WTC11 (cell line): Measurements from ENCODE around the gene BBS2. TPM values are rescaled to one million over a fixed set of nuclear protein-coding genes. Genes with fewer than 3 reads are reported as not detected.

Experiments
- ATAC-seq: fragments of 200-7000 bp; cut with Tn5 transposase; 2 replicates; pipeline ENCODE4 v1.10.0; 2021; ENCODE audit warnings: mild to moderate bottlenecking, moderate library complexity
- CTCF ChIA-PET: fragments of 300-600 bp; sonication (Branson Sonifier 250); formaldehyde crosslinking; loops from one replicate; lab custom pipeline; 2021; ENCODE audit warnings: antibody characterized with exemption; lab: Charles Lee
- POLR2A ChIA-PET: fragments of 350-600 bp; sonication (Branson Sonifier 250); formaldehyde crosslinking; loops from one replicate; lab custom pipeline; 2021; ENCODE audit warnings: antibody characterized with exemption; lab: Charles Lee
- DNase-seq: peaks from one replicate; pipeline ENCODE4 v3.0.0; 2021; ENCODE audit warnings: low spot score
- H3K27ac Mint-ChIP-seq: 2 replicates; pipeline ENCODE4 v1.8.0; 2021; ENCODE audit warnings: mixed read lengths
- H3K27me3 Mint-ChIP-seq: 2 replicates; pipeline ENCODE4 v1.8.0; 2021; ENCODE audit warnings: low read depth, mild to moderate bottlenecking, moderate library complexity, mixed read lengths
- H3K36me3 Mint-ChIP-seq: 2 replicates; pipeline ENCODE4 v1.8.0; 2021; ENCODE audit warnings: mixed read lengths
- H3K4me1 Mint-ChIP-seq: 2 replicates; pipeline ENCODE4 v1.8.0; 2022; ENCODE audit warnings: mixed read lengths
- H3K4me3 Mint-ChIP-seq: 2 replicates; pipeline ENCODE4 v1.8.0; 2021; ENCODE audit warnings: mild to moderate bottlenecking, moderate library complexity, mixed read lengths
- H3K9me3 Mint-ChIP-seq: 2 replicates; pipeline ENCODE4 v1.8.0; 2021; ENCODE audit warnings: mixed read lengths
- ATF3 ChIP-seq: sonication (generic); formaldehyde crosslinking; conservative IDR thresholded peaks from 2 replicates; pipeline ENCODE4 v1.8.1; 2022; ENCODE audit warnings: mild to moderate bottlenecking, missing genetic modification reagents
- HMGA2 ChIP-seq: fragments of 250-450 bp; sonication (Bioruptor Pico); IDR thresholded peaks from 2 replicates; pipeline ENCODE4 v1.4.0; 2021; ENCODE audit warnings: mild to moderate bottlenecking, moderate library complexity
- HMGXB4 ChIP-seq: sonication (generic); formaldehyde crosslinking; IDR thresholded peaks from 2 replicates; pipeline ENCODE4 v1.8.1; 2023; ENCODE audit warnings: mild to moderate bottlenecking, moderate library complexity, missing genetic modification reagents
- MXD4 ChIP-seq: fragments of 250-450 bp; sonication (Bioruptor Pico); IDR thresholded peaks from 2 replicates; pipeline ENCODE4 v1.8.0; 2021; ENCODE audit warnings: mild to moderate bottlenecking, moderate library complexity, borderline replicate concordance
- MYBL2 ChIP-seq: sonication (generic); formaldehyde crosslinking; IDR thresholded peaks from 2 replicates; pipeline ENCODE4 v1.8.1; 2023; ENCODE audit warnings: mild to moderate bottlenecking, moderate library complexity, missing genetic modification reagents
- OVOL2 ChIP-seq: fragments of 250-450 bp; sonication (Bioruptor Pico); IDR thresholded peaks from 2 replicates; pipeline ENCODE4 v1.9.0; 2021; ENCODE audit warnings: mild to moderate bottlenecking, borderline replicate concordance
- RELA ChIP-seq: sonication (generic); formaldehyde crosslinking; IDR thresholded peaks from 2 replicates; pipeline ENCODE4 v1.8.1; 2022; ENCODE audit warnings: missing genetic modification reagents, mild to moderate bottlenecking, borderline replicate concordance
- USF1 ChIP-seq: sonication (generic); formaldehyde crosslinking; IDR thresholded peaks from 2 replicates; pipeline ENCODE4 v1.8.0; 2022; ENCODE audit warnings: mild to moderate bottlenecking, missing genetic modification reagents
- ZMAT4 ChIP-seq: fragments of 250-450 bp; sonication (Bioruptor Pico); IDR thresholded peaks from 2 replicates; pipeline ENCODE4 v1.9.0; 2021; ENCODE audit warnings: mild to moderate bottlenecking
- ZNF121 ChIP-seq: sonication (generic); formaldehyde crosslinking; IDR thresholded peaks from 2 replicates; pipeline ENCODE4 v1.8.0; 2023; ENCODE audit warnings: missing genetic modification reagents
- ZNF219 ChIP-seq: sonication (generic); formaldehyde crosslinking; IDR thresholded peaks from 2 replicates; pipeline ENCODE4 v1.8.0; 2023; ENCODE audit warnings: missing genetic modification reagents, mild to moderate bottlenecking, borderline replicate concordance
- ZNF416 ChIP-seq: fragments of 250-450 bp; sonication (Bioruptor Pico); IDR thresholded peaks from 2 replicates; pipeline ENCODE4 v1.9.0; 2021; ENCODE audit warnings: mild to moderate bottlenecking, inconsistent platforms
- ZNF423 ChIP-seq: fragments of 250-450 bp; sonication (Bioruptor Pico); IDR thresholded peaks from 2 replicates; pipeline ENCODE4 v2.1.2; 2022; ENCODE audit warnings: mild to moderate bottlenecking, moderate library complexity
- ZNF532 ChIP-seq: fragments of 250-450 bp; sonication (Bioruptor Pico); IDR thresholded peaks from 2 replicates; pipeline ENCODE4 v1.9.0; 2021; ENCODE audit warnings: mild to moderate bottlenecking, borderline replicate concordance
- total RNA-seq: library from RNA; stranded (reverse); gene quantifications from 3 replicates; pipeline ENCODE4 v1.2.3, GENCODE V29; 2021
- TF ChIP-seq, protein P1 (sequence below): sonication (generic); formaldehyde crosslinking; IDR thresholded peaks from 2 replicates; pipeline ENCODE4 v1.8.1; 2022; ENCODE audit warnings: low read depth, missing genetic modification reagents, borderline replicate concordance
- TF ChIP-seq, protein P2 (sequence below): sonication (generic); formaldehyde crosslinking; IDR thresholded peaks from 2 replicates; pipeline ENCODE4 v1.8.1; 2022; ENCODE audit warnings: low read depth, mild to moderate bottlenecking, moderate library complexity, missing genetic modification reagents, borderline replicate concordance
- TF ChIP-seq, protein P3 (sequence below): fragments of 250-450 bp; sonication (Bioruptor Pico); conservative IDR thresholded peaks from 2 replicates; pipeline ENCODE4 v1.9.0; 2021; ENCODE audit warnings: mild to moderate bottlenecking
- TF ChIP-seq, protein P4 (sequence below): sonication (generic); formaldehyde crosslinking; IDR thresholded peaks from 2 replicates; pipeline ENCODE4 v1.8.1; 2023; ENCODE audit warnings: mild to moderate bottlenecking, missing genetic modification reagents, moderate library complexity
- TF ChIP-seq, protein P5 (sequence below): sonication (generic); formaldehyde crosslinking; IDR thresholded peaks from 2 replicates; pipeline ENCODE4 v1.8.1; 2023; ENCODE audit warnings: mild to moderate bottlenecking, missing genetic modification reagents, borderline replicate concordance

Gene BBS2
- total RNA-seq, 1 experiment from 2014 or later, result 19.1 TPM

- ChIA-PET POLR2A (no interaction called here), CTCF (no interaction called here)
- no peaks in the 10 kb centered on the region for H3K4me1 Mint-ChIP-seq
- no peak for ATAC-seq
- H3K4me3 Mint-ChIP-seq, result no peak overlapping the region
- no peaks in the 10 kb centered on the region for H3K9me3 Mint-ChIP-seq
- peaks cover 74% of the 10 kb centered on the region for H3K36me3 Mint-ChIP-seq
- no peaks in the 10 kb centered on the region for H3K27me3 Mint-ChIP-seq
- TF ChIP-seq ZNF423 (no peak), USF1 (CRISPR knock-in tag) (no peak), OVOL2 (CRISPR knock-in tag) (no peak), MYBL2 (CRISPR knock-in tag) (no peak), ZNF416 (CRISPR knock-in tag) (no peak), ATF3 (CRISPR knock-in tag) (no peak), ZNF532 (no peak), HMGA2 (no peak), ZNF219 (CRISPR knock-in tag) (no peak), MXD4 (CRISPR knock-in tag) (no peak), RELA (CRISPR knock-in tag) (no peak), ZNF121 (CRISPR knock-in tag) (no peak), ZMAT4 (CRISPR knock-in tag) (no peak), HMGXB4 (CRISPR knock-in tag) (no peak)
- TF ChIP-seq, protein P1, sequence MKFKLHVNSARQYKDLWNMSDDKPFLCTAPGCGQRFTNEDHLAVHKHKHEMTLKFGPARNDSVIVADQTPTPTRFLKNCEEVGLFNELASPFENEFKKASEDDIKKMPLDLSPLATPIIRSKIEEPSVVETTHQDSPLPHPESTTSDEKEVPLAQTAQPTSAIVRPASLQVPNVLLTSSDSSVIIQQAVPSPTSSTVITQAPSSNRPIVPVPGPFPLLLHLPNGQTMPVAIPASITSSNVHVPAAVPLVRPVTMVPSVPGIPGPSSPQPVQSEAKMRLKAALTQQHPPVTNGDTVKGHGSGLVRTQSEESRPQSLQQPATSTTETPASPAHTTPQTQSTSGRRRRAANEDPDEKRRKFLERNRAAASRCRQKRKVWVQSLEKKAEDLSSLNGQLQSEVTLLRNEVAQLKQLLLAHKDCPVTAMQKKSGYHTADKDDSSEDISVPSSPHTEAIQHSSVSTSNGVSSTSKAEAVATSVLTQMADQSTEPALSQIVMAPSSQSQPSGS (CRISPR knock-in tag), result no peak
- TF ChIP-seq, protein P2, sequence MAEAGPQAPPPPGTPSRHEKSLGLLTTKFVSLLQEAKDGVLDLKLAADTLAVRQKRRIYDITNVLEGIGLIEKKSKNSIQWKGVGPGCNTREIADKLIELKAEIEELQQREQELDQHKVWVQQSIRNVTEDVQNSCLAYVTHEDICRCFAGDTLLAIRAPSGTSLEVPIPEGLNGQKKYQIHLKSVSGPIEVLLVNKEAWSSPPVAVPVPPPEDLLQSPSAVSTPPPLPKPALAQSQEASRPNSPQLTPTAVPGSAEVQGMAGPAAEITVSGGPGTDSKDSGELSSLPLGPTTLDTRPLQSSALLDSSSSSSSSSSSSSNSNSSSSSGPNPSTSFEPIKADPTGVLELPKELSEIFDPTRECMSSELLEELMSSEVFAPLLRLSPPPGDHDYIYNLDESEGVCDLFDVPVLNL, result no peak
- TF ChIP-seq, protein P3, sequence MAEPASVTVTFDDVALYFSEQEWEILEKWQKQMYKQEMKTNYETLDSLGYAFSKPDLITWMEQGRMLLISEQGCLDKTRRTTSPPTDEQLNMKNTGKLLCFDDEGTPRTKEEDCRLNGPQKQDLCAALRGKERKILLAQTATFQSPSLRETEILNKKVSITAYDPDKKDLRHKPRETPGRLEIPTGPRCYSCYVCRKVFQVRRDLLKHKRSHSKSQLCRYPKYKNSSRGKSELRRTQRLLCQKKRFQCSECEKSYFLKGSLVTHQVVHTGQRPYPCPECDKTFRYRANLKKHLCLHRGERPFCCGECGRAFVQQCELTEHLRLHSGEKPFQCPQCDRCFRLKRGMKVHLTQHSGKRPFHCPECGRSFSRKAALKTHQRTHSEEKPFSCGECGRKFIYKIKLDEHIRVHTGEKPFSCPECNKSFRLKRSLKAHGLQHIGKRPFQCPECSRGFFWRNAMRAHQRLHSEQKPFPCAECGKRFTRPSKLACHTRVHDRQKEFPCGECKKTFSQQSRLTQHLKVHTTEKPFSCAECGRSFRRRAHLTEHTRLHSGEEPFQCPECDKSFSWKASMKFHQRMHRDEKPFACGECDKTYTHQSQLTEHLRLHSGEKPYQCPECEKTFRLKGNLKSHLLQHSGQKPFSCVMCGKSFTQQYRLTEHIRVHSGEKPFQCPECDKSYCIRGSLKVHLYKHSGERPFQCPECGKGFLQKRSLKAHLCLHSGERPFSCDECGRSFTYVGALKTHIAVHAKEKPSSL (CRISPR knock-in tag), result no peak
- TF ChIP-seq, protein P4, sequence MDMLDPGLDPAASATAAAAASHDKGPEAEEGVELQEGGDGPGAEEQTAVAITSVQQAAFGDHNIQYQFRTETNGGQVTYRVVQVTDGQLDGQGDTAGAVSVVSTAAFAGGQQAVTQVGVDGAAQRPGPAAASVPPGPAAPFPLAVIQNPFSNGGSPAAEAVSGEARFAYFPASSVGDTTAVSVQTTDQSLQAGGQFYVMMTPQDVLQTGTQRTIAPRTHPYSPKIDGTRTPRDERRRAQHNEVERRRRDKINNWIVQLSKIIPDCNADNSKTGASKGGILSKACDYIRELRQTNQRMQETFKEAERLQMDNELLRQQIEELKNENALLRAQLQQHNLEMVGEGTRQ (CRISPR knock-in tag), result no peak
- TF ChIP-seq, protein P5, sequence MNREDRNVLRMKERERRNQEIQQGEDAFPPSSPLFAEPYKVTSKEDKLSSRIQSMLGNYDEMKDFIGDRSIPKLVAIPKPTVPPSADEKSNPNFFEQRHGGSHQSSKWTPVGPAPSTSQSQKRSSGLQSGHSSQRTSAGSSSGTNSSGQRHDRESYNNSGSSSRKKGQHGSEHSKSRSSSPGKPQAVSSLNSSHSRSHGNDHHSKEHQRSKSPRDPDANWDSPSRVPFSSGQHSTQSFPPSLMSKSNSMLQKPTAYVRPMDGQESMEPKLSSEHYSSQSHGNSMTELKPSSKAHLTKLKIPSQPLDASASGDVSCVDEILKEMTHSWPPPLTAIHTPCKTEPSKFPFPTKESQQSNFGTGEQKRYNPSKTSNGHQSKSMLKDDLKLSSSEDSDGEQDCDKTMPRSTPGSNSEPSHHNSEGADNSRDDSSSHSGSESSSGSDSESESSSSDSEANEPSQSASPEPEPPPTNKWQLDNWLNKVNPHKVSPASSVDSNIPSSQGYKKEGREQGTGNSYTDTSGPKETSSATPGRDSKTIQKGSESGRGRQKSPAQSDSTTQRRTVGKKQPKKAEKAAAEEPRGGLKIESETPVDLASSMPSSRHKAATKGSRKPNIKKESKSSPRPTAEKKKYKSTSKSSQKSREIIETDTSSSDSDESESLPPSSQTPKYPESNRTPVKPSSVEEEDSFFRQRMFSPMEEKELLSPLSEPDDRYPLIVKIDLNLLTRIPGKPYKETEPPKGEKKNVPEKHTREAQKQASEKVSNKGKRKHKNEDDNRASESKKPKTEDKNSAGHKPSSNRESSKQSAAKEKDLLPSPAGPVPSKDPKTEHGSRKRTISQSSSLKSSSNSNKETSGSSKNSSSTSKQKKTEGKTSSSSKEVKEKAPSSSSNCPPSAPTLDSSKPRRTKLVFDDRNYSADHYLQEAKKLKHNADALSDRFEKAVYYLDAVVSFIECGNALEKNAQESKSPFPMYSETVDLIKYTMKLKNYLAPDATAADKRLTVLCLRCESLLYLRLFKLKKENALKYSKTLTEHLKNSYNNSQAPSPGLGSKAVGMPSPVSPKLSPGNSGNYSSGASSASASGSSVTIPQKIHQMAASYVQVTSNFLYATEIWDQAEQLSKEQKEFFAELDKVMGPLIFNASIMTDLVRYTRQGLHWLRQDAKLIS (CRISPR knock-in tag), result no peak
- TF ChIP-seq, all 79 proteins: peak for 0
- H3K27ac Mint-ChIP-seq, result no peak overlapping the region
- no peak for DNase-seq
Measured at GRCh38 chr16:56457927-56458470, 61.8 kb downstream of the BBS2 start.
